COLO668 (cell line): ENCODE results near the gene OR1L8.

Experiments
- DNase-seq: peaks from one replicate; lab custom pipeline; 2025; ENCODE audit not compliant: unreplicated experiment; lab: John Stamatoyannopoulos, UW

Gene OR1L8

GRCh38 chr9:122518841-122519240, 64.3 kb downstream of the OR1L8 start, which contains the start of gene OR1J4:
Gene OR1J4, plus strand, starts transcription at chr9:122519141. Its CDS starts 0 bp downstream, at chr9:122519141.
- DNase-seq, result no peak

DNA sequence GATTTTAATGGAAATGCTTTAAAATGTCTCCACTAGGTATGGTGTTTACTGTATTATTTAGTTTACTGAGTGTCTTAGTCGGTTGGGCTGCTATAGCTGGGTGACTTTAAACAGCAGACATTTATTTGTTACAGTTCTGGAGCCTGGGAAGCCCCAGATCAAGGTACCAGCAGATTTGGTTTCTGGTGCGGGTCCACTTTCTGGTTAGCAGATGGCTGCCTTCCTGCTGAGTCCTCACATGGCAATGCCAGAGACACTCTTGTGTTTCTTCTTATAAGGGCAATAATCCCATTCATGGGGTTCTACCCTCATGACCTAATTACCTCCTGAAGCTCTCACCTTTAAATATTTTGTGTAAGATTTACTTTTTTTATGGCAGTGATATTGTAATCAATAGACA, 65.0 kb downstream of the OR1L8 start:
- no peak for DNase-seq
